ENCODE data around the gene EXOC1L. TPM values are rescaled to one million over a fixed set of nuclear protein-coding genes. Genes with fewer than 3 reads are reported as not detected.

The EXOC1L gene
- total RNA-seq, 3 donors from 2014 or later (not counting 1 experiment from before 2014, with no cell fraction given), result not detected

GRCh38 chr4:55822329-55822728 lies 2.7 kb downstream of the EXOC1L start:
- peaks cover 5% of the 10 kb centered on the region in 2 donors for H3K4me1 Mint-ChIP-seq

GRCh38 chr4:55824865-55825264 lies 5.3 kb downstream of the EXOC1L start:
- Histone ChIP-seq H3K36me3 (ENCODE audit: control insufficient read depth, insufficient read depth, low read length) (no peaks in the 10 kb centered on the region), H3K4me3 (ENCODE audit: low read length) (no peak overlapping the region), H3K27ac (ENCODE audit: low read length) (no peak overlapping the region), H3K27me3 (ENCODE audit: control insufficient read depth, insufficient read depth, low read length) (peaks cover 2% of the 10 kb centered on the region), H3K4me1 (ENCODE audit: control insufficient read depth, insufficient read depth, low read length) (peaks cover under 1% of the 10 kb centered on the region), H3K9me3 (ENCODE audit: control insufficient read depth, insufficient read depth, low read length) (no peaks in the 10 kb centered on the region)
- ATAC-seq (no peak), DNase-seq (no peak)
- Mint-ChIP-seq H3K9me3 (no peaks in the 10 kb centered on the region), H3K4me3 (no peak overlapping the region), H3K27me3 (ENCODE audit: low read depth in 2 of 2) (peaks cover 21 to 43% of the 10 kb centered on the region in 2 donors), H3K27ac (no peak overlapping the region), H3K4me1 (peaks cover under 1% of the 10 kb centered on the region in 2 donors), H3K36me3 (no peaks in the 10 kb centered on the region)
- intact Hi-C loops (cut with micrococcal nuclease), result no loop called here
- TF ChIP-seq CTCF (IDR thresholded peaks at IDR 0.05), result no peak
- WGBS (ENCODE audit: insufficient coverage), result 50% methylated on average over 1 of the region's 2 CpGs

More at GRCh38 chr4:55822329-55822728, 2.7 kb downstream of the EXOC1L start:
- WGBS (ENCODE audit: insufficient coverage), result 56% methylated on average over 1 of the region's 3 CpGs
- peaks cover 5% of the 10 kb centered on the region for H3K27me3 ChIP-seq (ENCODE audit: control insufficient read depth, insufficient read depth, low read length)
- Mint-ChIP-seq H3K4me3 (no peak overlapping the region), H3K27me3 (ENCODE audit: low read depth in 2 of 2) (peaks cover 20 to 34% of the 10 kb centered on the region in 2 donors), H3K9me3 (no peaks in the 10 kb centered on the region), H3K27ac (no peak overlapping the region), H3K36me3 (no peaks in the 10 kb centered on the region)
- no peak overlapping the region for H3K4me3 ChIP-seq (ENCODE audit: low read length)
- intact Hi-C loops (cut with micrococcal nuclease), result no loop called here
- H3K27ac ChIP-seq (ENCODE audit: low read length), result no peak overlapping the region
- no peak for DNase-seq
- no peak for TF ChIP-seq CTCF (IDR thresholded peaks at IDR 0.05)
- ATAC-seq, result no peak
- peaks cover 5% of the 10 kb centered on the region for H3K4me1 ChIP-seq (ENCODE audit: control insufficient read depth, insufficient read depth, low read length)
- no peaks in the 10 kb centered on the region for H3K9me3 ChIP-seq (ENCODE audit: control insufficient read depth, insufficient read depth, low read length)
- H3K36me3 ChIP-seq (ENCODE audit: control insufficient read depth, insufficient read depth, low read length), result no peaks in the 10 kb centered on the region

GRCh38 chr4:55826986-55827385 lies 7.4 kb downstream of the EXOC1L start:
- H3K4me1 Mint-ChIP-seq, result no peaks in the 10 kb centered on the region
- no peak for DNase-seq
- Histone ChIP-seq H3K4me1 (ENCODE audit: control insufficient read depth, insufficient read depth, low read length) (no peaks in the 10 kb centered on the region), H3K27me3 (ENCODE audit: control insufficient read depth, insufficient read depth, low read length) (peaks cover 2% of the 10 kb centered on the region), H3K4me3 (ENCODE audit: low read length) (no peak overlapping the region), H3K27ac (ENCODE audit: low read length) (no peak overlapping the region), H3K9me3 (ENCODE audit: control insufficient read depth, insufficient read depth, low read length) (no peaks in the 10 kb centered on the region), H3K36me3 (ENCODE audit: control insufficient read depth, insufficient read depth, low read length) (no peaks in the 10 kb centered on the region)
- no peak for TF ChIP-seq CTCF (IDR thresholded peaks at IDR 0.05)
- no peak overlapping the region for H3K27ac Mint-ChIP-seq
- no peaks in the 10 kb centered on the region for H3K36me3 Mint-ChIP-seq
- ATAC-seq, result no peak
- H3K9me3 Mint-ChIP-seq, result no peaks in the 10 kb centered on the region
- peaks cover 28 to 36% of the 10 kb centered on the region in 2 donors for H3K27me3 Mint-ChIP-seq (ENCODE audit: low read depth in 2 of 2)
- H3K4me3 Mint-ChIP-seq, result no peak overlapping the region
- intact Hi-C loops (cut with micrococcal nuclease), result no loop called here

GRCh38 chr4:55827582-55827981 lies 8.0 kb downstream of the EXOC1L start:
- Histone ChIP-seq H3K27ac (ENCODE audit: low read length) (no peak overlapping the region), H3K36me3 (ENCODE audit: control insufficient read depth, insufficient read depth, low read length) (no peaks in the 10 kb centered on the region), H3K27me3 (ENCODE audit: control insufficient read depth, insufficient read depth, low read length) (peaks cover 2% of the 10 kb centered on the region), H3K4me3 (ENCODE audit: low read length) (no peak overlapping the region), H3K9me3 (ENCODE audit: control insufficient read depth, insufficient read depth, low read length) (no peaks in the 10 kb centered on the region), H3K4me1 (ENCODE audit: control insufficient read depth, insufficient read depth, low read length) (no peaks in the 10 kb centered on the region)
- DNase-seq (no peak), ATAC-seq (no peak)
- H3K27me3 Mint-ChIP-seq (ENCODE audit: low read depth in 2 of 2), result peaks cover 29 to 33% of the 10 kb centered on the region in 2 donors
- H3K27ac Mint-ChIP-seq, result no peak overlapping the region
- no peaks in the 10 kb centered on the region for H3K9me3 Mint-ChIP-seq
- no peak overlapping the region for H3K4me3 Mint-ChIP-seq
- WGBS (ENCODE audit: insufficient coverage), result 100% methylated on average over 2 of the region's 2 CpGs
- intact Hi-C loops (cut with micrococcal nuclease), result no loop called here
- no peak for TF ChIP-seq CTCF (IDR thresholded peaks at IDR 0.05)
- H3K36me3 Mint-ChIP-seq, result no peaks in the 10 kb centered on the region
- no peaks in the 10 kb centered on the region for H3K4me1 Mint-ChIP-seq

Data from natural killer cell (primary cell).